Liver (tissue), 3 donors: ENCODE data around the gene SMAP1.

Experiments
- ATF3 ChIP-seq: IDR thresholded peaks from 2 replicates; pipeline ENCODE4 v1.6.1; 2016; ENCODE audit warnings: antibody characterized with exemption
- CTCF ChIP-seq: fragments of 150-350 bp; IDR thresholded peaks from 2 replicates; pipeline ENCODE4 v1.5.1; 2017; ENCODE audit warnings: improper control_type of control experiment, low read depth, low read length; ENCODE audit not compliant: missing input control
- FOXA1 ChIP-seq: IDR thresholded peaks from 2 replicates; pipeline ENCODE4 v1.6.1; 2016; ENCODE audit warnings: antibody characterized with exemption
- RAD21 ChIP-seq, 2 donors: IDR thresholded peaks; 2 replicates each; pipeline ENCODE4 v1.6.1; 2016; ENCODE audit warnings: antibody characterized with exemption in 2 of 2, mild to moderate bottlenecking in 2 of 2
- SP1 ChIP-seq: IDR thresholded peaks from 2 replicates; pipeline ENCODE4 v1.6.1; 2018; ENCODE audit warnings: antibody characterized with exemption, mild to moderate bottlenecking
- TAF1 ChIP-seq: conservative IDR thresholded peaks from 2 replicates; pipeline ENCODE4 v1.6.1; 2016; ENCODE audit warnings: antibody characterized with exemption, mild to moderate bottlenecking
- ZBTB33 ChIP-seq: IDR thresholded peaks from 2 replicates; pipeline ENCODE4 v1.6.1; 2016; ENCODE audit warnings: antibody characterized with exemption
- donor health status: healthy.
- donor health status: healthy.

GRCh38 chr6:70694371-70694770 is 26.7 kb downstream of the SMAP1 start:
- TF ChIP-seq RAD21 (IDR thresholded peaks at IDR 0.05) (no peak), CTCF (no peak), ZBTB33 (no peak), SP1 (no peak), ATF3 (no peak), FOXA1 (no peak), TAF1 (no peak)
